HG02885 (cell line): ENCODE results near the gene RAB8B.

Experiments used
- ATAC-seq: cut with Tn5 transposase; IDR thresholded peaks from one replicate; pipeline ENCODE4 v1.9.1; 2021; ENCODE audit warnings: mild to moderate bottlenecking; ENCODE audit not compliant: unreplicated experiment, poor library complexity

RAB8B gene

GRCh38 chr15:63301088-63301487, 111.7 kb downstream of the RAB8B start:
- no peak for ATAC-seq

GRCh38 chr15:63305260-63305659, 115.9 kb downstream of the RAB8B start:
- ATAC-seq = no peak

- ATAC-seq = no peak
Observed at GRCh38 chr15:63306492-63307073, 117.2 kb downstream of the RAB8B start.

- no peak for ATAC-seq
Observed at GRCh38 chr15:63308491-63308890, 119.1 kb downstream of the RAB8B start.

GRCh38 chr15:63308947-63309346, 119.5 kb downstream of the RAB8B start:
- no peak for ATAC-seq

GRCh38 chr15:63310646-63311045, 121.2 kb downstream of the RAB8B start:
- ATAC-seq = no peak

GRCh38 chr15:63312286-63312685, 122.9 kb downstream of the RAB8B start:
- ATAC-seq = no peak

GRCh38 chr15:63313825-63314224, 124.4 kb downstream of the RAB8B start:
- no peak for ATAC-seq

GRCh38 chr15:63314409-63314808, 125.0 kb downstream of the RAB8B start:
- no peak for ATAC-seq
